Tibial nerve (tissue), 4 donors: ENCODE results near the gene FEZF1. TPM values are rescaled to one million over a fixed set of nuclear protein-coding genes. Genes with fewer than 3 reads are reported as not detected.

Experiments used
- DNase-seq, 2 donors: peaks; one replicate each; pipeline ENCODE4 v3.0.0-alpha.2; 2019; ENCODE audit warnings: low spot score in 2 of 2
- H3K27ac ChIP-seq, 4 donors: fragments of 200-600 bp; sonication (generic) in 3 of 4; one replicate each; pipeline ENCODE4 v1.5.1; 2017 to 2019; ENCODE audit warnings: mild to moderate bottlenecking in 1 of 4
- H3K27me3 ChIP-seq, 2 donors: fragments of 200-600 bp; sonication (generic) in 1 of 2; one replicate each; pipeline versions ENCODE4 v1.5.1 to v1.6.0; 2017 to 2019
- H3K36me3 ChIP-seq, 3 donors: fragments of 200-600 bp; sonication (generic); one replicate each; pipeline ENCODE4 v1.5.1; 2018 to 2019
- H3K4me1 ChIP-seq, 4 donors: fragments of 200-600 bp; sonication (generic) in 3 of 4; one replicate each; pipeline ENCODE4 v1.5.1; 2017 to 2019
- H3K4me3 ChIP-seq, 4 donors: fragments of 200-600 bp; sonication (generic) in 3 of 4; one replicate each; pipeline ENCODE4 v1.5.1; 2017 to 2019; ENCODE audit warnings: mild to moderate bottlenecking in 1 of 4, moderate library complexity in 1 of 4
- H3K9me3 ChIP-seq, 4 donors: fragments of 200-600 bp; sonication (generic) in 3 of 4; one replicate each; pipeline ENCODE4 v1.5.1; 2017 to 2019
- CTCF ChIP-seq, 5 experiments: fragments of 200-600 bp in 3 of 5; fragments of 450-650 bp in 2 of 5; sonication (generic) in 3 of 5; IDR thresholded peaks; one replicate each; pipeline ENCODE4 v1.5.1; 2016 to 2019; ENCODE audit warnings: antibody characterized with exemption in 5 of 5, mild to moderate bottlenecking in 3 of 5, moderate library complexity in 2 of 5
- EP300 ChIP-seq, 2 donors: sonication (generic); formaldehyde crosslinking; IDR thresholded peaks; one replicate each; pipeline ENCODE4 v1.6.1; 2017; ENCODE audit warnings: antibody characterized with exemption in 2 of 2, mild to moderate bottlenecking in 1 of 2
- POLR2A ChIP-seq, 2 donors: fragments of 450-650 bp; IDR thresholded peaks; one replicate each; pipeline ENCODE4 v1.6.1; 2017; ENCODE audit warnings: antibody characterized with exemption in 2 of 2, mild to moderate bottlenecking in 2 of 2, moderate library complexity in 2 of 2
- WGBS, 2 donors: methylation state at CpG; one replicate each; pipeline ENCODE4 v1.1.5; 2018; 5-methylcytosine and 5-hydroxymethylcytosine counted together
- total RNA-seq, 4 donors: library from RNA; depleted of rRNA; stranded (reverse); fragments of >200 nt; gene quantifications; one replicate each; pipeline ENCODE4 v1.1.0, GENCODE V29; 2016

The FEZF1 gene
- total RNA-seq, 4 donors from 2014 or later, result 0.22 TPM; not detected in 3

GRCh38 chr7:122316467-122317388, 12.2 kb upstream of the FEZF1 start:
- TF ChIP-seq CTCF (IDR thresholded peaks at IDR 0.05), result no peak
- Histone ChIP-seq H3K4me1 (peaks cover 0 to 32% (median 8%) of the 10 kb centered on the region in 4 donors), H3K27ac (no peak overlapping the region), H3K4me3 (peak overlapping the region in 3 of 4 donors; percentile 3 to 32 (median 21)), H3K9me3 (no peaks in the 10 kb centered on the region), H3K27me3 (peaks cover 0 to 68% of the 10 kb centered on the region in 2 donors), H3K36me3 (peaks cover 0 to 4% (median 0%) of the 10 kb centered on the region in 3 donors)
- WGBS, 2 donors, result 4 to 5% methylated on average over 53 to 58 of the region's 71 CpGs
- no peak for DNase-seq

- no peaks in the 10 kb centered on the region for H3K9me3 ChIP-seq
- 6 to 7% methylated on average over 25 of the region's 25 CpGs for WGBS, 2 donors
- H3K27ac ChIP-seq, result no peak overlapping the region
- H3K4me1 ChIP-seq, result peaks cover 0 to 41% (median 8%) of the 10 kb centered on the region in 4 donors
- peak overlapping the region in 2 of 4 donors; percentile 21 to 32 for H3K4me3 ChIP-seq
- no peak for DNase-seq
- peaks cover 0 to 78% of the 10 kb centered on the region in 2 donors for H3K27me3 ChIP-seq
- TF ChIP-seq CTCF (IDR thresholded peaks at IDR 0.05) (no peak), EP300 (IDR thresholded peaks at IDR 0.05) (no peak), POLR2A (IDR thresholded peaks at IDR 0.05) (no peak)
- no peaks in the 10 kb centered on the region for H3K36me3 ChIP-seq
These were observed 11.2 kb upstream of the FEZF1 start for GRCh38 chr7:122315507-122316466.

- Histone ChIP-seq H3K4me3 (no peak overlapping the region), H3K9me3 (no peaks in the 10 kb centered on the region), H3K27ac (no peak overlapping the region), H3K27me3 (peaks cover 4 to 93% of the 10 kb centered on the region in 2 donors), H3K4me1 (peaks cover 0 to 54% (median 13%) of the 10 kb centered on the region in 4 donors), H3K36me3 (no peaks in the 10 kb centered on the region)
- DNase-seq, result no peak
- TF ChIP-seq POLR2A (IDR thresholded peaks at IDR 0.05), result no peak
- TF ChIP-seq CTCF (IDR thresholded peaks at IDR 0.05), result no peak
- TF ChIP-seq EP300 (IDR thresholded peaks at IDR 0.05), result no peak
- 29% methylated on average over 4 of the region's 4 CpGs for WGBS, 2 donors
These were observed 9.7 kb upstream of the FEZF1 start for GRCh38 chr7:122314284-122314683.

- peaks cover 0 to 54% (median 13%) of the 10 kb centered on the region in 4 donors for H3K4me1 ChIP-seq
- DNase-seq, result no peak
- 34 to 48% methylated on average over 3 of the region's 3 CpGs for WGBS, 2 donors
- no peak overlapping the region for H3K27ac ChIP-seq
- peaks cover 4 to 100% of the 10 kb centered on the region in 2 donors for H3K27me3 ChIP-seq
- H3K36me3 ChIP-seq, result no peaks in the 10 kb centered on the region
- H3K4me3 ChIP-seq, result no peak overlapping the region
- TF ChIP-seq CTCF (IDR thresholded peaks at IDR 0.05) (no peak), EP300 (IDR thresholded peaks at IDR 0.05) (no peak), POLR2A (IDR thresholded peaks at IDR 0.05) (no peak)
- no peaks in the 10 kb centered on the region for H3K9me3 ChIP-seq
These were observed 8.2 kb upstream of the FEZF1 start for GRCh38 chr7:122312789-122313188.
